Tibial nerve (tissue), 4 donors: ENCODE results near the gene MCC.

Experiments used
- EP300 ChIP-seq, 2 donors: sonication (generic); formaldehyde crosslinking; IDR thresholded peaks; one replicate each; pipeline ENCODE4 v1.6.1; 2017; ENCODE audit warnings: antibody characterized with exemption in 2 of 2, mild to moderate bottlenecking in 1 of 2
- TF ChIP-seq, protein P1 (sequence below), 5 experiments: fragments of 200-600 bp in 3 of 5; fragments of 450-650 bp in 2 of 5; sonication (generic) in 3 of 5; IDR thresholded peaks; one replicate each; pipeline ENCODE4 v1.5.1; 2016 to 2019; ENCODE audit warnings: antibody characterized with exemption in 5 of 5, mild to moderate bottlenecking in 3 of 5, moderate library complexity in 2 of 5

- TF ChIP-seq, protein P1, sequence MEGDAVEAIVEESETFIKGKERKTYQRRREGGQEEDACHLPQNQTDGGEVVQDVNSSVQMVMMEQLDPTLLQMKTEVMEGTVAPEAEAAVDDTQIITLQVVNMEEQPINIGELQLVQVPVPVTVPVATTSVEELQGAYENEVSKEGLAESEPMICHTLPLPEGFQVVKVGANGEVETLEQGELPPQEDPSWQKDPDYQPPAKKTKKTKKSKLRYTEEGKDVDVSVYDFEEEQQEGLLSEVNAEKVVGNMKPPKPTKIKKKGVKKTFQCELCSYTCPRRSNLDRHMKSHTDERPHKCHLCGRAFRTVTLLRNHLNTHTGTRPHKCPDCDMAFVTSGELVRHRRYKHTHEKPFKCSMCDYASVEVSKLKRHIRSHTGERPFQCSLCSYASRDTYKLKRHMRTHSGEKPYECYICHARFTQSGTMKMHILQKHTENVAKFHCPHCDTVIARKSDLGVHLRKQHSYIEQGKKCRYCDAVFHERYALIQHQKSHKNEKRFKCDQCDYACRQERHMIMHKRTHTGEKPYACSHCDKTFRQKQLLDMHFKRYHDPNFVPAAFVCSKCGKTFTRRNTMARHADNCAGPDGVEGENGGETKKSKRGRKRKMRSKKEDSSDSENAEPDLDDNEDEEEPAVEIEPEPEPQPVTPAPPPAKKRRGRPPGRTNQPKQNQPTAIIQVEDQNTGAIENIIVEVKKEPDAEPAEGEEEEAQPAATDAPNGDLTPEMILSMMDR (IDR thresholded peaks at IDR 0.05) = no peak
- TF ChIP-seq EP300 (IDR thresholded peaks at IDR 0.05) = peak in 1 of 2 donors; percentile 35
Measured at GRCh38 chr5:113384782-113385285, 103.4 kb downstream of the MCC start.
